Activated CD4-positive, alpha-beta T cell treated with anti-CD3 and anti-CD28 coated beads, Interleukin-2, amount 10 ng/mL, durations not matched to agents 24 days and 14 days (primary cell): ENCODE measurements around the gene PRCD. TPM values are rescaled to one million over a fixed set of nuclear protein-coding genes. Genes with fewer than 3 reads are reported as not detected.

ENCODE experiments used
- DNase-seq: peaks from one replicate; pipeline ENCODE4 v3.0.0; 2022
- H3K27ac Mint-ChIP-seq: one replicate; pipeline ENCODE4 v1.8.0; 2022; ENCODE audit warnings: mild to moderate bottlenecking, mixed read lengths
- H3K27me3 Mint-ChIP-seq: one replicate; pipeline ENCODE4 v1.8.0; 2022; ENCODE audit warnings: mixed read lengths
- H3K36me3 Mint-ChIP-seq: one replicate; pipeline ENCODE4 v1.8.0; 2022; ENCODE audit warnings: low read depth, mild to moderate bottlenecking, mixed read lengths
- H3K4me1 Mint-ChIP-seq: one replicate; pipeline ENCODE4 v1.8.0; 2021; ENCODE audit warnings: mixed read lengths
- H3K4me3 Mint-ChIP-seq: one replicate; pipeline ENCODE4 v1.8.0; 2022; ENCODE audit warnings: mild to moderate bottlenecking, moderate library complexity, mixed read lengths
- H3K9me3 Mint-ChIP-seq: one replicate; pipeline ENCODE4 v1.8.0; 2021; ENCODE audit warnings: mixed read lengths
- intact Hi-C: fragments of 100-400 bp; cut with micrococcal nuclease; formaldehyde crosslinking; loops from one replicate; pipeline ENCODE4 v1.15.1; 2023
- total RNA-seq: library from RNA; stranded (reverse); gene quantifications from 2 replicates; pipeline ENCODE4 v1.2.3, GENCODE V29; 2022

PRCD gene
- total RNA-seq, 1 donor from 2014 or later = not detected

- DNase-seq = no peak
- Mint-ChIP-seq H3K4me3 (no peak overlapping the region), H3K27ac (no peak overlapping the region), H3K4me1 (peaks cover 5% of the 10 kb centered on the region), H3K9me3 (no peaks in the 10 kb centered on the region), H3K36me3 (peaks cover 1% of the 10 kb centered on the region), H3K27me3 (peaks cover 17% of the 10 kb centered on the region)
- intact Hi-C loops = loop anchor here (1.0 kb wide), 2 partner anchors 23 to 80 kb away; no protein-coding TSS in a partner anchor
These were observed 6.8 kb downstream of the PRCD start for GRCh38 chr17:76546556-76547182.

DNA sequence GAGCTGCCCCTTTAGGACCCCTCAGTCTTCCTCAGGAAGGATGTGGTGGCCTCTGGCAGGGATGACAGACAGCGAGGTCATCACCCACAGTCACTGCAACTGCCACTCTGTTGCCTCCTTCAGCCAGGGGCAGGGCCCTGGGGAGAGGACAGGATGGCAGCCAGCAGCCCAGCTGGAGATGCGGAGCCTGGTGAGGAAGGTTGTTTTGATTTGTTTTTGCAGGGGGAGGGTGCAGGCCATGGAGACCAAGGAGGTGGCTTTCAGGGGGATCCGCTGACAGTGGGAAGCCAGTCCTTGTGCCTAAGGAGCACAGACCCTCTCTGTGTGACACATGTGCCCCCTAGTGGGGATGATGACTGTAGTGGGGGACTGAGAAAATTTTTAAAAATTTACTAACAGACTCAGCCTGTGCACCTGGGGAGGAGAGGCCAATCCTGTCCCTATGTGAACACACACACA lies 7.4 kb downstream of the PRCD start:
- no peaks in the 10 kb centered on the region for H3K9me3 Mint-ChIP-seq

GRCh38 chr17:76547642-76548202 lies 7.9 kb downstream of the PRCD start:
- no peak for DNase-seq
- Mint-ChIP-seq H3K36me3 (peaks cover 1% of the 10 kb centered on the region), H3K27ac (no peak overlapping the region), H3K4me1 (peaks cover 6% of the 10 kb centered on the region), H3K4me3 (no peak overlapping the region), H3K27me3 (peaks cover 8% of the 10 kb centered on the region), H3K9me3 (no peaks in the 10 kb centered on the region)
- intact Hi-C loops = loop anchor here (1.0 kb wide), 2 partner anchors 24 to 81 kb away; no protein-coding TSS in a partner anchor

More for the DNA sequence above, 7.4 kb downstream of the PRCD start:
- peaks cover 6% of the 10 kb centered on the region for H3K4me1 Mint-ChIP-seq
- peaks cover 12% of the 10 kb centered on the region for H3K27me3 Mint-ChIP-seq
- H3K4me3 Mint-ChIP-seq = no peak overlapping the region
- peaks cover 1% of the 10 kb centered on the region for H3K36me3 Mint-ChIP-seq
- intact Hi-C loops = loop anchor here (1.0 kb wide), 2 partner anchors 24 to 81 kb away; no protein-coding TSS in a partner anchor
- H3K27ac Mint-ChIP-seq = no peak overlapping the region
- DNase-seq = peak; percentile 88

- no peaks in the 10 kb centered on the region for H3K9me3 Mint-ChIP-seq
These were observed 8.8 kb downstream of the PRCD start for GRCh38 chr17:76548378-76549214.

GRCh38 chr17:76549215-76549518 lies 9.3 kb downstream of the PRCD start:
- Mint-ChIP-seq H3K27ac (no peak overlapping the region), H3K27me3 (no peaks in the 10 kb centered on the region), H3K4me1 (peaks cover 6% of the 10 kb centered on the region), H3K36me3 (peaks cover 1% of the 10 kb centered on the region), H3K4me3 (no peak overlapping the region), H3K9me3 (no peaks in the 10 kb centered on the region)
- no peak for DNase-seq
- intact Hi-C loops = no loop called here

More at GRCh38 chr17:76548378-76549214, 8.8 kb downstream of the PRCD start:
- DNase-seq = no peak
- H3K4me1 Mint-ChIP-seq = peaks cover 6% of the 10 kb centered on the region
- H3K4me3 Mint-ChIP-seq = no peak overlapping the region
- no peak overlapping the region for H3K27ac Mint-ChIP-seq
- intact Hi-C loops = no loop called here
- peaks cover 6% of the 10 kb centered on the region for H3K27me3 Mint-ChIP-seq
- peaks cover 1% of the 10 kb centered on the region for H3K36me3 Mint-ChIP-seq

DNA sequence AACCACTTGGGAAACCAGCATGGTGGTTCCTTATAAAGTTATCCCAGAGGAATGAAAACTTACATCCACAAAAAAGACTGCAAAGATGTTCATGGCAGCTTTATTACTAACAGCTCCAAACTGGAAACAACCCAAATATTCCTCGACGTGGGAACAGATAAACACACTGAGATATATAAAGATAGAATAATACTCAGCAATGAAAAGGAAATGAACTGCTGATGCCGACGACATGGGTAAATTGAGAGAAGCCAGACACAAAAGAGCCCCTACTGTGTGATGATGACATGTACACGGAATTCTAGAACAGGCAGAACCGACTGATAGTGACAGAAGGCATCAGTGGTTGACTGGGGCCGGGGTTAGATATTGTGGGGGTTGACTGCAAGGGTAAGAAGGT lies 9.7 kb downstream of the PRCD start:
- no peak for DNase-seq
- peaks cover 1% of the 10 kb centered on the region for H3K36me3 Mint-ChIP-seq
- H3K27ac Mint-ChIP-seq = no peak overlapping the region
- H3K27me3 Mint-ChIP-seq = no peaks in the 10 kb centered on the region
- H3K4me3 Mint-ChIP-seq = no peak overlapping the region
- H3K9me3 Mint-ChIP-seq = no peaks in the 10 kb centered on the region
- intact Hi-C loops = no loop called here
- peaks cover 8% of the 10 kb centered on the region for H3K4me1 Mint-ChIP-seq

DNA sequence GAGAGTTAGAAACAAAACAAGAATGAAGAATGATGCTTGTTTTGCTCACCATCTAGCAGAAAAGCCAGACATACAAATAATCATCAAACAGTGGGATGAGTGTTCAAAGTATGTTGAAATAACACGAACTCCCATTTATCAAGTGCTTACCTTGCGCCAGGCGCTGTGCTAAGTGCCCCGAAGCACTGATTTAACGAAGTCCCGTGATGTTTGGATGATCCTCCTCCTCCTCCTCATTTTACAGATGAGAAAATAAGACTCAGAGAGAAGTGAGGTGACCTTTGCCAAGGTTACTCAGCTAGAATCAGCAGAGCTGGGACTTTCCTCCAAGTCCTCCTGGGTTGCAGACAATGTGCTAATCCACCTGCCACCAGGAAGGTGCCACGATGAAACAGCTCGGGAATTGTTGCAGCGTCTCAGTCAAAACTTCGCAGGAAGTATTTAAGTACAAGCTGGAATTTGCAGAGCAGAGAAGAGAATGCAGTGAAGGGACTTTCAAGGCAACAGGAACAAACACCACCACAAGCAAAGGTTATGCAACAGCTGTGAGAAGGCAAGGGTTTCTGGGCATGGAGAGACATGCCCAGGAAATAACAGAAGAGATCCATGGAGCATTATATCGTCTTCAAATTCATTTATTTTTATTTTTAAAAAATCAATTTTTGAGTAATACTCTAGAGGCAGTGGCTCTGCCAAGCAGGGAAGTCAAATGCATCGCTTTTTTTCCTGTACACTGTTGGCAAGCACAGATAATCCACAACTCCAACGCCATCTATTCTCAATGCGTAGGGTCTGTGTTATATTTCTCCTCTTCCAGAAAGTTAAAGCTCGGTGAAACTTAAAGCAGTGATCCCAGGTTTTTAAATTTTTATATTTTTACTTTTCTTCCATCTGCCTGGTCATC lies 11.1 kb downstream of the PRCD start:
- intact Hi-C loops = no loop called here
- peaks cover 13% of the 10 kb centered on the region for H3K4me1 Mint-ChIP-seq
- DNase-seq = no peak

GRCh38 chr17:76551685-76552084 lies 11.8 kb downstream of the PRCD start:
- Mint-ChIP-seq H3K27ac (no peak overlapping the region), H3K27me3 (no peaks in the 10 kb centered on the region), H3K36me3 (peaks cover 1% of the 10 kb centered on the region), H3K4me1 (peaks cover 17% of the 10 kb centered on the region), H3K4me3 (no peak overlapping the region), H3K9me3 (no peaks in the 10 kb centered on the region)
- intact Hi-C loops = no loop called here
- DNase-seq = no peak

More for the DNA sequence above, 11.1 kb downstream of the PRCD start:
- Mint-ChIP-seq H3K27me3 (no peaks in the 10 kb centered on the region), H3K27ac (no peak overlapping the region), H3K9me3 (no peaks in the 10 kb centered on the region), H3K36me3 (peaks cover 1% of the 10 kb centered on the region), H3K4me3 (peak overlapping the region; percentile 29)

DNA sequence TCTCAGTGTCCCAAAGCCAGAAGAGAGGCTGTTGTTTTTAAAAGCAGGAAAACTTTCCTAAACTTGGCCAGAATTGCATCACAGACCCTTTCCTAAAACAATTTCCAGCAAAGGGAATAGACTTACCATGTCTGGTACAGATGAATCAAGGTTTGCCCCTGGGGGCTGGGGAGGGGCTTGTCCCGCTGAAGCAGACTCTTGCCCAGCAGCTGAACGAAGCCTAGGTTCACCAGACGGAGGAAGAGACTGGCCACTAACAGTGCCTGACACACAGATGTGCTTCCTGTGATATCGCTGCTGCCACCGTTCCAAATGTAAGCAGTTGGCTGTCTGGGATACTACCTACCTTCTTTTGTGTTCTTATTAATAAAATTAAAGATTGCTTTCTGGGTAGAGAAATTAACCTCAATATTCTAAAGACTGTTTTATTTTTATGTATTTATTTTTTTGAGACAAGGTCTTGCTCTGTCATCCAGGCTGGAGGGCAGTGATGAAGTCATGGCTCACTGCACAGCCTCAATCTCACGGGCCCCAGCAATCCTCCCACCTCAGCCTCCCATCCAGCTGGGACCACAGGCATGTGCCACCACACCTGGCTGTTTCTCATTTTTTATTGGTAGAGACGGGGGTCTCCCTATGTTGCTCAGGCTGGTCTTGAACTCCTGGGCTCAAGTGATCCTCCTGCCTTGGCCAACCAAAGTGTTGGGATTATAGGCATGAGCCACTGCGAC lies 13.5 kb downstream of the PRCD start:
- H3K4me3 Mint-ChIP-seq = no peak overlapping the region
- no peak overlapping the region for H3K27ac Mint-ChIP-seq

GRCh38 chr17:76554131-76554530 lies 14.3 kb downstream of the PRCD start:
- peaks cover 28% of the 10 kb centered on the region for H3K4me1 Mint-ChIP-seq
- intact Hi-C loops = no loop called here
- H3K36me3 Mint-ChIP-seq = peaks cover 20% of the 10 kb centered on the region
- no peaks in the 10 kb centered on the region for H3K27me3 Mint-ChIP-seq
- H3K4me3 Mint-ChIP-seq = no peak overlapping the region
- no peak for DNase-seq
- H3K9me3 Mint-ChIP-seq = no peaks in the 10 kb centered on the region
- H3K27ac Mint-ChIP-seq = no peak overlapping the region

More for the DNA sequence above, 13.5 kb downstream of the PRCD start:
- peaks cover 20% of the 10 kb centered on the region for H3K4me1 Mint-ChIP-seq
- H3K36me3 Mint-ChIP-seq = peaks cover 12% of the 10 kb centered on the region
- no peak for DNase-seq
- H3K27me3 Mint-ChIP-seq = no peaks in the 10 kb centered on the region
- intact Hi-C loops = no loop called here
- no peaks in the 10 kb centered on the region for H3K9me3 Mint-ChIP-seq

GRCh38 chr17:76556765-76557367 lies 17.0 kb downstream of the PRCD start:
- peak; percentile 82 for DNase-seq
- H3K27ac Mint-ChIP-seq = peak overlapping the region; percentile 97
- H3K4me1 Mint-ChIP-seq = peaks cover 42% of the 10 kb centered on the region
- intact Hi-C loops = loop anchor here (2.0 to 5.0 kb wide), 3 partner anchors 42 to 180 kb away; partner anchors contain the start of genes MFSD11 and SRSF2
- no peaks in the 10 kb centered on the region for H3K27me3 Mint-ChIP-seq
- H3K9me3 Mint-ChIP-seq = no peaks in the 10 kb centered on the region
- H3K36me3 Mint-ChIP-seq = peaks cover 41% of the 10 kb centered on the region
- H3K4me3 Mint-ChIP-seq = peak overlapping the region; percentile 98

DNA sequence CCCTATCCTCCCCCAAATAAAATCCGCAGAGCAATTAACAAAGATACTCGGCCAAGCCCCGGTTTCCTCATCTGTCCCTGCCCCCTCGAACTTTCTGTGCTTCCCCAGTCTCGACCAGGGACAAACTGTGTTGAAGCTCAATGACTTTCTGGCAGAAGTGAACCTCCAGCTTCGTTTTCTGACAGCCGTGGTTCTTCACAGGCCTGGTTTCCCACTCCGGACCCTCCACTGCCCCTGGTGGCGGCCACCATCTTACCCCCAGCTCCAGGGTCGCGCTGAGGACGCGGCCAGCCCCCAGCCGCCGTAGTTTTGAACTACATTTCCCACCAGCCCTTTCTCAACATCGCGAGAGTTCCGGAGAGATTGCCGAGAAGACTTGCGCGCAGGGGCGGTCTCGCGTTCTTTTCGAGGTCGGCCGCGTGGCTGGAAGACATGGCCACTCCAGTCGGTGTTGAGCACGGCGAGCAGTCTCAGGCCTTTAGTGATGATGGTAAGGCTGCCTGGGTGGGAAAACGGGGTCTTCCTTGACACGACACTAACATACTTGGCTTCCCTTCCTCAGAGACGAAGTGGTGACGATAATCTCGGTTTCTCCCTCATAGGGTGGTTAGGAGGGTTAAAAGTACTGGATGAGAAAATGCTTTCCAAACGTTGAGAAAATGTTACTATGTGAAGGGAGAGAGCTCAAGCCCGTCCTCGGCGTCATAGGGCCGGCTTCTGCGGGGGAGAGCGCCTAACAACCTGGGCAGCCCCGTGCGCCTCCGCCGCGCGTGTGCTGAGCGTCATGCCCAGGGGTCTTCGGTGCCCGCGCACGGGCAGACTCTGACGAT lies 17.7 kb downstream of the PRCD start:
- intact Hi-C loops = loop anchor here (1.0 to 5.0 kb wide), 4 partner anchors 43 to 180 kb away; partner anchors contain the start of genes MFSD11 and SRSF2
- H3K27me3 Mint-ChIP-seq = no peaks in the 10 kb centered on the region
- peaks cover 46% of the 10 kb centered on the region for H3K4me1 Mint-ChIP-seq
- H3K27ac Mint-ChIP-seq = peak overlapping the region; percentile 97
- H3K36me3 Mint-ChIP-seq = peaks cover 44% of the 10 kb centered on the region
- peak; percentile 99 for DNase-seq
- peak overlapping the region; percentile 98 for H3K4me3 Mint-ChIP-seq
- H3K9me3 Mint-ChIP-seq = no peaks in the 10 kb centered on the region
